ENCODE data around the gene HTR4. TPM values are rescaled to one million over a fixed set of nuclear protein-coding genes. Genes with fewer than 3 reads are reported as not detected.

HTR4 gene
- total and polyA plus RNA-seq, 8 donors = 0.92 to 17.4 (median 7.6) TPM; not detected in 5

GRCh38 chr5:148556835-148557234, 97.5 kb downstream of the HTR4 start:
- intact Hi-C loops (cut with DNase I; ENCODE audit: low total_unique reads) = no loop called here
- 70 to 86% (median 78%) methylated on average over 2 of the region's 2 CpGs for WGBS, 5 donors
- Histone ChIP-seq H3K4me1 (peaks cover 0 to 14% (median 0%) of the 10 kb centered on the region in 4 donors), H3K4me3 (no peak overlapping the region), H3K9me3 (no peaks in the 10 kb centered on the region), H3K27ac (no peak overlapping the region), H3K36me3 (no peaks in the 10 kb centered on the region), H3K27me3 (no peaks in the 10 kb centered on the region)
- no peak for DNase-seq
- TF ChIP-seq CTCF (IDR thresholded peaks at IDR 0.05) (no peak), EP300 (IDR thresholded peaks at IDR 0.05) (no peak), POLR2A (IDR thresholded peaks at IDR 0.05) (no peak), POLR2AphosphoS5 (IDR thresholded peaks at IDR 0.05) (no peak)

GRCh38 chr5:148554621-148555020, 99.7 kb downstream of the HTR4 start:
- H3K27me3 ChIP-seq = no peaks in the 10 kb centered on the region
- 71 to 91% (median 84%) methylated on average over 2 of the region's 2 CpGs for WGBS, 5 donors
- no peak overlapping the region for H3K27ac ChIP-seq
- no peak for DNase-seq
- TF ChIP-seq CTCF (IDR thresholded peaks at IDR 0.05) = no peak
- TF ChIP-seq POLR2AphosphoS5 (IDR thresholded peaks at IDR 0.05) = no peak
- TF ChIP-seq EP300 (IDR thresholded peaks at IDR 0.05) = no peak
- no peak for TF ChIP-seq POLR2A (IDR thresholded peaks at IDR 0.05)
- no peak overlapping the region for H3K4me3 ChIP-seq
- H3K9me3 ChIP-seq = no peaks in the 10 kb centered on the region
- intact Hi-C loops (cut with DNase I; ENCODE audit: low total_unique reads) = no loop called here
- H3K4me1 ChIP-seq = peaks cover 0 to 10% (median 0%) of the 10 kb centered on the region in 4 donors
- no peaks in the 10 kb centered on the region for H3K36me3 ChIP-seq

- Histone ChIP-seq H3K27ac (no peak overlapping the region), H3K4me3 (no peak overlapping the region), H3K36me3 (no peaks in the 10 kb centered on the region), H3K9me3 (no peaks in the 10 kb centered on the region), H3K27me3 (no peaks in the 10 kb centered on the region), H3K4me1 (no peaks in the 10 kb centered on the region)
- 79 to 92% (median 83%) methylated on average over 2 of the region's 2 CpGs for WGBS, 5 donors
- DNase-seq = no peak
- no peak for TF ChIP-seq CTCF (IDR thresholded peaks at IDR 0.05)
- no peak for TF ChIP-seq POLR2A (IDR thresholded peaks at IDR 0.05)
- TF ChIP-seq EP300 (IDR thresholded peaks at IDR 0.05) = no peak
- no peak for TF ChIP-seq POLR2AphosphoS5 (IDR thresholded peaks at IDR 0.05)
- intact Hi-C loops (cut with DNase I; ENCODE audit: low total_unique reads) = no loop called here
Observed at GRCh38 chr5:148543727-148544126, 110.6 kb downstream of the HTR4 start.

GRCh38 chr5:148542812-148543211, 111.5 kb downstream of the HTR4 start:
- no peak for TF ChIP-seq EP300 (IDR thresholded peaks at IDR 0.05)
- no peak for TF ChIP-seq CTCF (IDR thresholded peaks at IDR 0.05)
- 82 to 89% (median 84%) methylated on average over 1 of the region's 1 CpG for WGBS, 5 donors

More at GRCh38 chr5:148542812-148543211, 111.5 kb downstream of the HTR4 start:
- no peaks in the 10 kb centered on the region for H3K27me3 ChIP-seq
- no peak overlapping the region for H3K27ac ChIP-seq
- H3K4me1 ChIP-seq = no peaks in the 10 kb centered on the region
- intact Hi-C loops (cut with DNase I; ENCODE audit: low total_unique reads) = no loop called here
- no peak overlapping the region for H3K4me3 ChIP-seq
- DNase-seq = no peak
- H3K36me3 ChIP-seq = no peaks in the 10 kb centered on the region
- no peaks in the 10 kb centered on the region for H3K9me3 ChIP-seq
